ENCODE results near the gene TFDP3.

DNA sequence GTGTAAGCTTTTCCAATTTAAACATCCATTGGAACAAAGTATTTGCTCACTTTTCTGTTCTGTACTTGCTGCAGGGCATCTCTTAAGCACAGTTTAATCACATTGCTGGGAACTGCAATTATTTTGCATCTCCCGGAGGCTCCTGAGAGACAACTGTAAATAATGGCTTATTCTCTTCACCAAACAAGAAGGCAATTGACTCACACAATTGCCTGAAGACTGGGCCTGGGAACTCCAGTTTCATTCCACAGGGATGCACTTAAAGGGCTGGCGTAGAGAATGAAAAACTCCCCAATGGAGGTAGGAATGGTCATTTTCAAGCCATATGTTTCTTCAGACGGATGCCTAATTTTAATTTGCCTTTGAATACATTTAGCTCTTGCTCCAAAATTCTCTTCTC lies 29.5 kb downstream of the TFDP3 start:
- TF ChIP-seq ZFX (IDR thresholded peaks at IDR 0.05; ENCODE audit: borderline replicate concordance) (no peak), CTCF (IDR thresholded peaks at IDR 0.05) (no peak)

All from 22Rv1 (cell line).